Effector memory CD8-positive, alpha-beta T cell (primary cell): ENCODE measurements around the gene RPP38.

ENCODE experiments used
- ATAC-seq: fragments of 150-1000 bp; cut with Tn5 transposase; replicated peaks from 2 replicates; pipeline ENCODE4 v1.10.0; 2021; ENCODE audit warnings: mild to moderate bottlenecking, moderate library complexity
- DNase-seq, 3 experiments: peaks; one replicate each; pipeline ENCODE4 v3.0.0; 2021
- H3K27ac Mint-ChIP-seq, 2 donors: one replicate each; pipeline ENCODE4 v1.8.0; 2022; ENCODE audit warnings: mild to moderate bottlenecking in 2 of 2, mixed read lengths in 2 of 2, moderate library complexity in 2 of 2
- H3K27me3 Mint-ChIP-seq, 2 donors: one replicate each; pipeline ENCODE4 v1.8.0; 2022; ENCODE audit warnings: mixed read lengths in 2 of 2
- H3K36me3 Mint-ChIP-seq: one replicate; pipeline ENCODE4 v1.8.0; 2022; ENCODE audit warnings: mild to moderate bottlenecking, moderate library complexity, mixed read lengths; ENCODE audit not compliant: insufficient read depth
- H3K4me1 Mint-ChIP-seq, 2 donors: one replicate each; pipeline ENCODE4 v1.8.0; 2022; ENCODE audit warnings: low read depth in 2 of 2, mixed read lengths in 2 of 2
- H3K4me3 Mint-ChIP-seq, 2 donors: one replicate each; pipeline ENCODE4 v1.8.0; 2022; ENCODE audit warnings: mild to moderate bottlenecking in 2 of 2, mixed read lengths in 2 of 2, moderate library complexity in 2 of 2
- H3K9me3 Mint-ChIP-seq, 2 donors: one replicate each; pipeline ENCODE4 v1.8.0; 2022; ENCODE audit warnings: mixed read lengths in 2 of 2

The RPP38 gene

GRCh38 chr10:15121707-15122106 is 24.6 kb downstream of the RPP38 start:
- Mint-ChIP-seq H3K36me3 (peaks cover 23% of the 10 kb centered on the region), H3K9me3 (no peaks in the 10 kb centered on the region), H3K4me1 (peaks cover 6 to 10% of the 10 kb centered on the region in 2 donors), H3K27ac (peak overlapping the region in 1 of 2 donors; percentile 54), H3K4me3 (no peak overlapping the region), H3K27me3 (no peaks in the 10 kb centered on the region)
- no peak for DNase-seq
- ATAC-seq = no peak

GRCh38 chr10:15122477-15123030 is 25.4 kb downstream of the RPP38 start:
- Mint-ChIP-seq H3K27me3 (no peaks in the 10 kb centered on the region), H3K27ac (peak overlapping the region in 1 of 2 donors; percentile 54), H3K4me3 (no peak overlapping the region), H3K4me1 (peaks cover 6 to 10% of the 10 kb centered on the region in 2 donors), H3K36me3 (peaks cover 30% of the 10 kb centered on the region), H3K9me3 (no peaks in the 10 kb centered on the region)
- ATAC-seq = peak; percentile 27
- DNase-seq = no peak

GRCh38 chr10:15123749-15124184 is 26.6 kb downstream of the RPP38 start:
- Mint-ChIP-seq H3K36me3 (peaks cover 39% of the 10 kb centered on the region), H3K27me3 (no peaks in the 10 kb centered on the region), H3K4me3 (no peak overlapping the region), H3K27ac (peak overlapping the region in 1 of 2 donors; percentile 74), H3K9me3 (no peaks in the 10 kb centered on the region), H3K4me1 (peaks cover 3 to 10% of the 10 kb centered on the region in 2 donors)
- ATAC-seq (no peak), DNase-seq (no peak)

- peaks cover 43% of the 10 kb centered on the region for H3K36me3 Mint-ChIP-seq
Measured at GRCh38 chr10:15124190-15124589, 27.0 kb downstream of the RPP38 start.

GRCh38 chr10:15124908-15125307 is 27.8 kb downstream of the RPP38 start:
- DNase-seq = no peak
- ATAC-seq = no peak
- Mint-ChIP-seq H3K4me3 (no peak overlapping the region), H3K9me3 (no peaks in the 10 kb centered on the region), H3K4me1 (peaks cover 3 to 5% of the 10 kb centered on the region in 2 donors), H3K27me3 (no peaks in the 10 kb centered on the region), H3K27ac (peak overlapping the region in 1 of 2 donors; percentile 38), H3K36me3 (peaks cover 50% of the 10 kb centered on the region)

More at GRCh38 chr10:15124190-15124589, 27.0 kb downstream of the RPP38 start:
- DNase-seq (no peak), ATAC-seq (no peak)
- Mint-ChIP-seq H3K9me3 (no peaks in the 10 kb centered on the region), H3K4me1 (peaks cover 3 to 9% of the 10 kb centered on the region in 2 donors), H3K27ac (peak overlapping the region in 1 of 2 donors; percentile 74), H3K27me3 (no peaks in the 10 kb centered on the region), H3K4me3 (no peak overlapping the region)

- Mint-ChIP-seq H3K36me3 (peaks cover 89% of the 10 kb centered on the region), H3K9me3 (no peaks in the 10 kb centered on the region), H3K4me1 (no peaks in the 10 kb centered on the region), H3K27me3 (no peaks in the 10 kb centered on the region), H3K4me3 (no peak overlapping the region), H3K27ac (peak overlapping the region in 1 of 2 donors; percentile 67)
- ATAC-seq = no peak
- DNase-seq = no peak
Measured at GRCh38 chr10:15131330-15131729, 34.2 kb downstream of the RPP38 start.

- no peak overlapping the region for H3K4me3 Mint-ChIP-seq
- H3K27ac Mint-ChIP-seq = peak overlapping the region; percentile 68 to 82
- H3K9me3 Mint-ChIP-seq = no peaks in the 10 kb centered on the region
Measured at GRCh38 chr10:15136129-15137035, 39.2 kb downstream of the RPP38 start.

GRCh38 chr10:15137036-15137359 is 39.8 kb downstream of the RPP38 start:
- ATAC-seq (no peak), DNase-seq (no peak)
- H3K27me3 Mint-ChIP-seq = no peaks in the 10 kb centered on the region
- peak overlapping the region in 1 of 2 donors; percentile 68 for H3K27ac Mint-ChIP-seq
- H3K4me1 Mint-ChIP-seq = peaks cover 6 to 10% of the 10 kb centered on the region in 2 donors
- H3K4me3 Mint-ChIP-seq = no peak overlapping the region
- H3K9me3 Mint-ChIP-seq = no peaks in the 10 kb centered on the region
- H3K36me3 Mint-ChIP-seq = peaks cover 52% of the 10 kb centered on the region

More at GRCh38 chr10:15136129-15137035, 39.2 kb downstream of the RPP38 start:
- ATAC-seq (no peak), DNase-seq (no peak)
- no peaks in the 10 kb centered on the region for H3K27me3 Mint-ChIP-seq
- peaks cover 1 to 6% of the 10 kb centered on the region in 2 donors for H3K4me1 Mint-ChIP-seq
- H3K36me3 Mint-ChIP-seq = peaks cover 58% of the 10 kb centered on the region

GRCh38 chr10:15137636-15138035 is 40.5 kb downstream of the RPP38 start:
- H3K27ac Mint-ChIP-seq = peak overlapping the region; percentile 69 to 72
- no peaks in the 10 kb centered on the region for H3K27me3 Mint-ChIP-seq
- DNase-seq (no peak), ATAC-seq (no peak)
- peaks cover 8 to 14% of the 10 kb centered on the region in 2 donors for H3K4me1 Mint-ChIP-seq
- no peaks in the 10 kb centered on the region for H3K9me3 Mint-ChIP-seq
- H3K4me3 Mint-ChIP-seq = no peak overlapping the region
- H3K36me3 Mint-ChIP-seq = peaks cover 46% of the 10 kb centered on the region

- Mint-ChIP-seq H3K9me3 (no peaks in the 10 kb centered on the region), H3K36me3 (peaks cover 17% of the 10 kb centered on the region), H3K4me1 (peaks cover 21 to 41% of the 10 kb centered on the region in 2 donors), H3K27me3 (no peaks in the 10 kb centered on the region), H3K27ac (peak overlapping the region in 1 of 2 donors; percentile 84), H3K4me3 (no peak overlapping the region)
- DNase-seq (no peak), ATAC-seq (no peak)
Measured at GRCh38 chr10:15140698-15141097, 43.5 kb downstream of the RPP38 start.

GRCh38 chr10:15141136-15142054 is 44.2 kb downstream of the RPP38 start:
- Mint-ChIP-seq H3K9me3 (no peaks in the 10 kb centered on the region), H3K4me1 (peaks cover 28 to 48% of the 10 kb centered on the region in 2 donors), H3K27ac (peak overlapping the region in 1 of 2 donors; percentile 75), H3K4me3 (no peak overlapping the region), H3K27me3 (no peaks in the 10 kb centered on the region), H3K36me3 (peaks cover 15% of the 10 kb centered on the region)
- DNase-seq (no peak), ATAC-seq (peak; percentile 44)

- Mint-ChIP-seq H3K4me3 (no peak overlapping the region), H3K4me1 (peaks cover 33 to 54% of the 10 kb centered on the region in 2 donors), H3K36me3 (peaks cover 5% of the 10 kb centered on the region), H3K27ac (peak overlapping the region in 1 of 2 donors; percentile 66), H3K9me3 (no peaks in the 10 kb centered on the region), H3K27me3 (no peaks in the 10 kb centered on the region)
- DNase-seq (no peak), ATAC-seq (no peak)
Measured at GRCh38 chr10:15144788-15145187, 47.6 kb downstream of the RPP38 start.

GRCh38 chr10:15146366-15146765 is 49.2 kb downstream of the RPP38 start:
- no peaks in the 10 kb centered on the region for H3K36me3 Mint-ChIP-seq
- DNase-seq = no peak

More at GRCh38 chr10:15146366-15146765, 49.2 kb downstream of the RPP38 start:
- Mint-ChIP-seq H3K4me3 (peak overlapping the region in 1 of 2 donors; percentile 48), H3K27ac (peak overlapping the region in 1 of 2 donors; percentile 79), H3K27me3 (no peaks in the 10 kb centered on the region), H3K4me1 (peaks cover 32 to 54% of the 10 kb centered on the region in 2 donors), H3K9me3 (no peaks in the 10 kb centered on the region)
- no peak for ATAC-seq
